Activated CD4-positive, alpha-beta T cell treated with anti-CD3 and anti-CD28 coated beads, Interleukin-2, amount 10 ng/mL, durations not matched to agents 24 days and 14 days (primary cell): ENCODE results near the gene SNN. TPM values are rescaled to one million over a fixed set of nuclear protein-coding genes. Genes with fewer than 3 reads are reported as not detected.

Experiments used
- DNase-seq: peaks from one replicate; pipeline ENCODE4 v3.0.0; 2022
- H3K27ac Mint-ChIP-seq: one replicate; pipeline ENCODE4 v1.8.0; 2022; ENCODE audit warnings: mild to moderate bottlenecking, mixed read lengths
- H3K27me3 Mint-ChIP-seq: one replicate; pipeline ENCODE4 v1.8.0; 2022; ENCODE audit warnings: mixed read lengths
- H3K36me3 Mint-ChIP-seq: one replicate; pipeline ENCODE4 v1.8.0; 2022; ENCODE audit warnings: low read depth, mild to moderate bottlenecking, mixed read lengths
- H3K4me1 Mint-ChIP-seq: one replicate; pipeline ENCODE4 v1.8.0; 2021; ENCODE audit warnings: mixed read lengths
- H3K4me3 Mint-ChIP-seq: one replicate; pipeline ENCODE4 v1.8.0; 2022; ENCODE audit warnings: mild to moderate bottlenecking, moderate library complexity, mixed read lengths
- H3K9me3 Mint-ChIP-seq: one replicate; pipeline ENCODE4 v1.8.0; 2021; ENCODE audit warnings: mixed read lengths
- intact Hi-C: fragments of 100-400 bp; cut with micrococcal nuclease; formaldehyde crosslinking; loops from one replicate; pipeline ENCODE4 v1.15.1; 2023
- total RNA-seq: library from RNA; stranded (reverse); gene quantifications from 2 replicates; pipeline ENCODE4 v1.2.3, GENCODE V29; 2022

Gene SNN
- total RNA-seq, 1 donor from 2014 or later, result 9.1 TPM

- H3K27ac Mint-ChIP-seq, result peak overlapping the region; percentile 30
- no peaks in the 10 kb centered on the region for H3K9me3 Mint-ChIP-seq
- peaks cover 45% of the 10 kb centered on the region for H3K4me1 Mint-ChIP-seq
These were observed 1.9 kb upstream of the SNN start for GRCh38 chr16:11666103-11667055.

GRCh38 chr16:11667221-11667823, 933 bp upstream of the SNN start:
- H3K4me3 Mint-ChIP-seq, result peak overlapping the region; percentile 69
- no peak for DNase-seq
- intact Hi-C loops, result no loop called here
- H3K27me3 Mint-ChIP-seq, result no peaks in the 10 kb centered on the region
- no peak overlapping the region for H3K27ac Mint-ChIP-seq
- no peaks in the 10 kb centered on the region for H3K36me3 Mint-ChIP-seq
- peaks cover 53% of the 10 kb centered on the region for H3K4me1 Mint-ChIP-seq
- H3K9me3 Mint-ChIP-seq, result no peaks in the 10 kb centered on the region

More at GRCh38 chr16:11666103-11667055, 1.9 kb upstream of the SNN start:
- H3K36me3 Mint-ChIP-seq, result no peaks in the 10 kb centered on the region
- no peak for DNase-seq
- peak overlapping the region; percentile 69 for H3K4me3 Mint-ChIP-seq
- intact Hi-C loops, result no loop called here
- no peaks in the 10 kb centered on the region for H3K27me3 Mint-ChIP-seq

GRCh38 chr16:11668623-11669379, 546 bp downstream of the SNN start:
- Mint-ChIP-seq H3K27ac (no peak overlapping the region), H3K4me1 (peaks cover 62% of the 10 kb centered on the region), H3K36me3 (no peaks in the 10 kb centered on the region), H3K27me3 (no peaks in the 10 kb centered on the region), H3K4me3 (peak overlapping the region; percentile 80), H3K9me3 (no peaks in the 10 kb centered on the region)
- intact Hi-C loops, result no loop called here
- DNase-seq, result peak; percentile 77

- Mint-ChIP-seq H3K27me3 (no peaks in the 10 kb centered on the region), H3K4me3 (peak overlapping the region; percentile 80), H3K27ac (peak overlapping the region; percentile 80), H3K36me3 (no peaks in the 10 kb centered on the region), H3K4me1 (peaks cover 58% of the 10 kb centered on the region), H3K9me3 (no peaks in the 10 kb centered on the region)
- intact Hi-C loops, result loop anchor here (2.0 kb wide), 1 partner anchor 73 kb away; the partner anchor contains the start of gene TXNDC11
- peak; percentile 62 for DNase-seq
These were observed 1.3 kb downstream of the SNN start for GRCh38 chr16:11669380-11670146.

GRCh38 chr16:11670171-11671131, 2.2 kb downstream of the SNN start:
- peak overlapping the region; percentile 80 for H3K4me3 Mint-ChIP-seq
- intact Hi-C loops, result loop anchor here (2.0 kb wide), 1 partner anchor 72 kb away; the partner anchor contains the start of gene TXNDC11
- H3K4me1 Mint-ChIP-seq, result peaks cover 54% of the 10 kb centered on the region
- peak; percentile 84 for DNase-seq
- H3K9me3 Mint-ChIP-seq, result no peaks in the 10 kb centered on the region
- H3K36me3 Mint-ChIP-seq, result no peaks in the 10 kb centered on the region
- H3K27ac Mint-ChIP-seq, result peak overlapping the region; percentile 80
- no peaks in the 10 kb centered on the region for H3K27me3 Mint-ChIP-seq

GRCh38 chr16:11671271-11671670, 3.0 kb downstream of the SNN start:
- H3K4me1 Mint-ChIP-seq, result peaks cover 52% of the 10 kb centered on the region
- intact Hi-C loops, result loop anchor here (2.0 kb wide), 1 partner anchor 72 kb away; the partner anchor contains the start of gene TXNDC11
- no peak overlapping the region for H3K27ac Mint-ChIP-seq
- no peaks in the 10 kb centered on the region for H3K9me3 Mint-ChIP-seq
- no peaks in the 10 kb centered on the region for H3K27me3 Mint-ChIP-seq
- H3K4me3 Mint-ChIP-seq, result peak overlapping the region; percentile 80
- DNase-seq, result no peak
- no peaks in the 10 kb centered on the region for H3K36me3 Mint-ChIP-seq

GRCh38 chr16:11671676-11672075, 3.4 kb downstream of the SNN start:
- no peak for DNase-seq
- intact Hi-C loops, result loop anchor here (2.0 kb wide), 1 partner anchor 71 kb away; the partner anchor contains the start of gene TXNDC11
- peaks cover 2% of the 10 kb centered on the region for H3K36me3 Mint-ChIP-seq
- H3K27me3 Mint-ChIP-seq, result no peaks in the 10 kb centered on the region
- H3K4me1 Mint-ChIP-seq, result peaks cover 51% of the 10 kb centered on the region
- peak overlapping the region; percentile 82 for H3K27ac Mint-ChIP-seq
- peak overlapping the region; percentile 66 for H3K4me3 Mint-ChIP-seq
- H3K9me3 Mint-ChIP-seq, result no peaks in the 10 kb centered on the region

- peaks cover 7% of the 10 kb centered on the region for H3K36me3 Mint-ChIP-seq
- peak; percentile 78 for DNase-seq
- intact Hi-C loops, result no loop called here
- peak overlapping the region; percentile 66 for H3K4me3 Mint-ChIP-seq
- H3K27ac Mint-ChIP-seq, result peak overlapping the region; percentile 82
- H3K9me3 Mint-ChIP-seq, result no peaks in the 10 kb centered on the region
- H3K27me3 Mint-ChIP-seq, result no peaks in the 10 kb centered on the region
- peaks cover 49% of the 10 kb centered on the region for H3K4me1 Mint-ChIP-seq
These were observed 4.2 kb downstream of the SNN start for GRCh38 chr16:11672206-11673090.

GRCh38 chr16:11673091-11674000, 5.1 kb downstream of the SNN start:
- H3K27me3 Mint-ChIP-seq, result no peaks in the 10 kb centered on the region
- DNase-seq, result no peak
- intact Hi-C loops, result no loop called here
- peaks cover 16% of the 10 kb centered on the region for H3K36me3 Mint-ChIP-seq
- peak overlapping the region; percentile 67 for H3K27ac Mint-ChIP-seq
- peaks cover 53% of the 10 kb centered on the region for H3K4me1 Mint-ChIP-seq
- H3K9me3 Mint-ChIP-seq, result no peaks in the 10 kb centered on the region
- peak overlapping the region; percentile 54 for H3K4me3 Mint-ChIP-seq

- no peak for DNase-seq
- Mint-ChIP-seq H3K4me1 (peaks cover 54% of the 10 kb centered on the region), H3K9me3 (no peaks in the 10 kb centered on the region), H3K36me3 (peaks cover 23% of the 10 kb centered on the region), H3K27me3 (no peaks in the 10 kb centered on the region), H3K27ac (peak overlapping the region; percentile 10), H3K4me3 (no peak overlapping the region)
- intact Hi-C loops, result no loop called here
These were observed 6.0 kb downstream of the SNN start for GRCh38 chr16:11674001-11674817.
